GM19043 (cell line): ENCODE data around the gene HIGD1C.
"Not testable (repeated sequence)": the region's sequence is repeated elsewhere in the genome, so short reads cannot be mapped to it uniquely, and the experiment has no call there.

Source experiments
- ATAC-seq: cut with Tn5 transposase; IDR thresholded peaks from one replicate; pipeline ENCODE4 v1.9.1; 2021; ENCODE audit warnings: low read depth; ENCODE audit not compliant: unreplicated experiment

HIGD1C gene

DNA sequence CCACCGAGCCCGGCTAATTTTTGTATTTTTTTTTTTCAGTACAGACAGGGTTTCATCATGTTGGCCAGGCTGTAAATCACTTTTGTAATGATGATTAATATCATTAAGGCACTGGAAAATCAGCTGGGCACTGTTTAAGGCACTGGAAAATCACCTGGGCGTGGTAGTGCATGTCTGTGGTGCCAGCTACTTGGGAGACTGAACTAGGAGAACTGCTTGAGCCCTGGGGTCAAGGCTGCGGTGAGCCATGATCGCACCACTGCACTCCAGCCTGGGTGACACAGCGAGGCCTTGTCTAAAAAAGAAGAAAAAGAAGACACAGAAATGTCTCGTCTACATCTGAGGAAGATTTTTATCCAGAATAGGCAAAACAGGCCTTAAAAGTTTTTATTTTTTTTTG lies 61.1 kb downstream of the HIGD1C start:
- ATAC-seq: no peak

DNA sequence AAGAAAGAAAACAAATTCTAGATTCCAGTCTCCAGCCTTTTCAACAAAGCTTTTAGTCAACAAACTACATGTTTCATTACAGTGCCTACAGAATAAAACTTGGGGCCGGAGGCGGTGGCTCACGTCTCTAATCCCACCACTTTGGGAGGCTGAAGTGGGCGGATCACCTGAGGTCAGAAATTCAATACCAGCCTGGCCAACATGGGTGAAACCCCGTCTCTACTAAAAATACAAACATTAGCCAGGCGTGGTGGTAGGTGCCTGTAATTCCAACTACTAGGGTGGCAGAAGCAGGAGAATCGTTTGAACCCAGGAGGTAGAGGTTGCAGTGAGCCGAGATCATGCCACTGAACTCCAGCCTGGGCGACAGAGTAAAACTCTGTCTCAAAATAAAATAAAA lies 62.1 kb downstream of the HIGD1C start:
- not testable (repeated sequence) for ATAC-seq

DNA sequence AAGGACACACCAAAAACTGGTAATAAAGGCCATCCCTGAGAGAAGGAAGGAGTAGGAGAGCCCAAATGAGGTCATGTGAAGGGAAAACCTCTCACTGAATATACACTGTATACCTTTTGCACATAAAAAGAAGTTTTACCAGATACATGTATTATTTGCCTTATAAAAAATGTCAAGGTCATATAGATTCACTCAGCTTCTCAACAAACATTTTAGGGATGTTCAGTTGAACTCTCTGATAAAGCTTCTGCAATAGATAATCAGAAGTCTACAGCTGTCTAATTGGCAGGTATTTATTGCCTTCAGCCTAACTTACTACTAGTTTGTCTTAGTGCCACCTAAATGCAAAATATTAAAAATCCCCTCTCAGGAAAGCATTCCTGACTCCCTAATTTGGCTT lies 65.1 kb downstream of the HIGD1C start:
- no peak for ATAC-seq

DNA sequence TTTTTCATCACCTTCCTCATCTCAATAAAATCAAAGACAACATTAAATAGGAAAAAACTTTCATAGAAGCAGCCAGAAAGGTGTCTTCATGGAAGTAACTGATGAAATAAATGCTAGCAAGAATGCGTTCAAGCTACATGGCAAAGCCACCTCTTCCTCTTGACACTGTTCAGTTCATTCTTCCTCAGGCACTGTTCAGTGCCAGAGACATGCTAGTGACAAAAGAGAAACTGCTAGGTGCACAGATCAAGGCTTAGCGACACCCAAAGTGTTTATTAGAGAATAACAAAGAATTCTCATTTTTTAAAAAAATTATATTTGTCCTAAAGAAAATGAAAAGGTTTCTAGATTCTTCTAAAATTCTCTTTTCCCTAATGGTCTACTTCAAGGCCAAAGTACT lies 66.6 kb downstream of the HIGD1C start:
- no peak for ATAC-seq

DNA sequence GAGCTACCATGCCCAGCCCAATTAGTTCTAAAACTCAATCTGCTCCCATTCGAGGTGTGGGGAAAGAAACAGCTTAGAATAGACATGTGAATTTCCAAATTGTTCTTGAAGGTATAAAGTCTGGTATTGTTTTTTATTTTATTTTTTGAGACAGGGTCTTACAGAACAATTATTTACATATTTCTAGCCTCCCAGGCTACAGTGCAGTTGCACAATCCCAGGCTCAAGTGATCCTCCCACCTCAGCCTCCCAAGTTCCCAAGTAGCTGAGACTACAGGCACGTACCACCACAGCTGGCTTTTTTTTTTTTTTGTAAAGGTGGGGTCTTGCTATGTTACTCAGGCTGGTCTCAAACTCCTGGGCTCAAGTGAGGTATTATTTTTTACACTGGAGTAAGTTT lies 67.6 kb downstream of the HIGD1C start:
- no peak for ATAC-seq
